Stromal cell of bone marrow (primary cell): ENCODE data around the gene PPT1.

Experiments used
- DNase-seq: peaks from one replicate; pipeline ENCODE4 v3.0.0-alpha.2; 2012; ENCODE audit warnings: low read depth

The PPT1 gene

GRCh38 chr1:40096977-40097782, at the start of gene PPT1:
PPT1 (minus strand) TSS chr1:40097252; CDS start chr1:40097238, 14 bp downstream.
- DNase-seq: no peak

DNA sequence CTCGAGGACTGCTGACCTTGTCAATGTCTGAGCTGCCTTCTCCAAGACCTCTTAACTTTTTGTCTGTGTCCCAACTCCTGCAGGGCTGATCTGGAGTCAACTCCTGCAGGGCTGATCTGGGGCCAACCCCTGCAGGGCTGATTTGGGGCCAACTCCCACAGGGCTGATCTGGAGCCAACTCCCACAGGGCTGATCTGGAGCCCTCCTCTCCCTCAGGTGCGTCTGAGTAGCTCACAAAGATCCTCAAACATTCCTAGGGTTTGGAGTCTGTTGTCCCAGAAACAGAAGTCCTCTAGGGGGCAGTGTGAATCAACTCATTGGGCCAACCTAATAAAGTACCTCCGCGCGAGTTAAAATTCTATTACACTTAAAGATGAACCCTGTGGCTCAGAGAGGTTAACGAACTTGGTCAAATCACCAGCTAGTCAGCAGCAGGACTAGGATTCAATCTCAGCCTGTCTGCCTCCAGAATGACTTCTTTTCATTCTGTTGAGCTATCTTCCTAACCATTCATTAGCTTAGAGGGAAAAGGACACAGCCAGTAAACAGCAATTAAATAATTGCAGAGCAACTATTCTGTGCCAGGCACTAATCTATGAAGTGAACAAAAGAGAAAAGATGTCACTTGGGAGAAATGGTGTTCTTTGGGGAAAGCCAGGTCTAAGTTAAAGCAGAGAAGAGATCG, 47.0 kb upstream of the PPT1 start:
- no peak for DNase-seq

DNA sequence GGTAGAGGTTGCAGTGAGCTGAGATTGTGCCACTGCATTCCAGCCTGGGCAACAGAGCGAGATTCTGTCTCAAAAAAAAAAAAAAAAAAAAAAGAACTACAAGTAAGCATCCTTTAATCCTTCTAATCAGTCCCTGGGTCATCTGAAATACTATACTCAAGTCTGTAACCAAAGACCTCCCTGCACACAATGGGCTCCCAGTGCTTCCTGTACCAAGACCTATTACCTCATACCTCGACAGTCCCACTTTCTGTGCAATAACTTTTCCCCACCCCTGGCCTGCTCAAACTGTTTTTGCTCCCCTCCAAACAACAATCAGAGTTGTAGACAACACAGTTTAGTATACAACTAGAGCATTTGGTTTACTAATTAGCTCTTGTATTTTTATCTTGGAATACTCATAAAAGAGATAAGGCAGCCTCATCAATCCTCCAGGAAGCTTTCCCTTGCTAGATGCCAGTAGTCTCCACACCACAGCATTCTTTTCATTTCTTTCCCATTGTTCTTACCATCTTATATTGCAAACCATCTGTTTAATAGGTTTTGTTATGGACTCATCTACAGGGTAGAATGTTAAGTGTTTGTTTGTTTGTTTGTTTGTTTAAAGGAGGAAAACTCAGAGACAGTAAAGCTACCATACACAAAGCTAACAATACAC, 45.0 kb upstream of the PPT1 start:
- DNase-seq: no peak

- DNase-seq: no peak
Measured at GRCh38 chr1:40140211-40140973, 43.3 kb upstream of the PPT1 start.

DNA sequence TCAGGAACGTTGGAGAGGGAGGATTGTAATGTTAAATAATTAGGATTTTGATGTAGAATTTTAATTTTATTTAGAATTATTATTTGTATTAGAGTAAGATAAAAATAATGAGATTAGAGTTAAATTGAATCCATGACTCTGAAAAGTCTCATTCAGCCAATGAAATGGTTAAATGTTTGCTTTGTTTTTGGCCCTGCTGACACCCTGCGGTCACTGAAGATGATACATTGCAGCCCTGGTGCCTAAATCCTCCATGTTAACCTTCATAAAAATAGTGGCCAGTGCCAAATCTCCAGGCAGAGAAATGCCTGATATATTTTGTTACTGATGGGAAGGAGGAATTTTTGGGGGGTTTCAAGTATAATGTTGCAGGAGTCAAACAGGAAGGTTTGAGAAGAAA, 36.8 kb upstream of the PPT1 start:
- no peak for DNase-seq

GRCh38 chr1:40133312-40133665, 36.2 kb upstream of the PPT1 start:
- DNase-seq: no peak

DNA sequence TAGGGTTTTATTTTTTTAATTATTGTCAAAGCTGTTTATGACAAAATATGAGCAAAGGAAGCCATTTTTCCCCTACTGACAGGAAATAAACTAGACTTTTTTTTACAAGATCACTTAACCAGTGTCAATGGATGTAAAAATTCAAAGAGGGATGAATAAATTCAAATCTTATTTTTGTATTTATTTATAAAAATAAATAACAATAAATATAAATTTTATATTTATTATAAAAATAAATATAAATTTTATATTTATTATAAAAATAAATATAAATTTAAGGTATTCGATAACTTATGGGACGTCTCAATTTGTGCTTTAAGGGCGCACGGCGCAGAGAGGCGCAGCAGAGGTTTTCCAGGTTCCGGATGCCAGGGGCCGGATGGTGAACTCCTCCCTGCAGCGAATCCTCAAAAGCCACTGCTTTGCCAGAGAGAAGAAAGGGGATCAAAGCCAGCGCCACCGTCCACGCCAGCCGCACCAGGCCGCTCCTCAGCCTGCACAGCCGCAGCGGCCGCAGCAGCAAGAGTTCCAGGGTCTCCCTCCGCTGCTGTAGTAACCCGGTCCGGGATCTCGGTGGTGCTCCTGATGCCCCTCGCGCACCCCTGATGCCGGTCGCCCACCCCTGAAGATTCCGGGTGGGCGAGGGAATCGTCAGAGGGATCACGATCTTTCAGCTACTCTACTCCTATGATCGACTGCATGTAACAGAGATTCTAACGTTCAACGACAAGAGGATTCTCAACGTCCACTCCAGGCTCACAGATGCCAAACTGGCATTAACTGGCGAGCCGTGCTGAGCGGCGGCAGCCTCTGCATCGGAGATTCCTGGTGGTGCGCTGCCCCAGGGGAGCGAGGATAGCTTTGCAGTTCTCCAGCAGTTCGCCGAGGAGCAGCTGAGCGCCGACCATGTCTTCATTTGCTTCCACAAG, 35.6 kb upstream of the PPT1 start:
- DNase-seq: no peak

DNA sequence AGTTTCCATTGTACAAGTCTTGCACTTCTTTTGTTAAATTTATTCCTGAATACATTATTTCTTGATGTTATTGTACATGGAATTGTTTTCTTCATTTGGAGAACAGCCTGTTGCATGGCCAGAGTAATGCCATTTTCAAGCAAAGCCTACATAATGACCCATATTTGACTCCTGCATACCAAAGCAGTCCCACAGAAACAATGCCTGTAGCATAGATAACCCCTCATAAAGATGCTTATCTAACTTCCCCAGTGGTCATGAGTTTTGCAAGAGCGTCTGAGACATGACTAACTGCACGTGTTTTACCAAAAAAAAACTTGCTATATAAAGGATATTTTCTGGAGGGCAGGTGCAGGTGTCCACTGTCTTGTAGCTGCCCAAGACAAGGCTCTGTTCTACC, 33.8 kb upstream of the PPT1 start:
- no peak for DNase-seq

DNA sequence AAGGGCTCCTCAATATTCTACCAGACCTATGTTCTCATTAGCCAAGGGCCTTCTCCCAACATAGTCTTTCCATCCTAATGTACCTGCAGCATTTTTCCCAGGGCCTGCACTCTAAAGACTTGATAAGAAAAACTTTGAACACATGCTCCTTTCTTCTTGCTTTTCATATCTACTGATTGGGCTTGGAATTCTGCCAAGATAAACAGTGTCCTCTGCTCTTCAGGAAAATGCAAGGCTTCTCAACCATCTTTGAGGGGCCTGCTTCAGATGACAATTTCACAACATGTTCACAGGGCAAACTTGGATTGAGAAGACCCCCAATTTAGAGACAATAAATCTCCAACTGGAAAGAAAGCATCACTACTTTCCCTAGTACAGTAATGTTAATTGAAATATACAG, 25.8 kb upstream of the PPT1 start:
- no peak for DNase-seq

- DNase-seq: no peak
Measured at GRCh38 chr1:40120128-40120527, 23.1 kb upstream of the PPT1 start.

GRCh38 chr1:40114400-40114799, 17.3 kb upstream of the PPT1 start:
- no peak for DNase-seq

- DNase-seq: no peak
Measured at GRCh38 chr1:40110389-40110788, 13.3 kb upstream of the PPT1 start.

DNA sequence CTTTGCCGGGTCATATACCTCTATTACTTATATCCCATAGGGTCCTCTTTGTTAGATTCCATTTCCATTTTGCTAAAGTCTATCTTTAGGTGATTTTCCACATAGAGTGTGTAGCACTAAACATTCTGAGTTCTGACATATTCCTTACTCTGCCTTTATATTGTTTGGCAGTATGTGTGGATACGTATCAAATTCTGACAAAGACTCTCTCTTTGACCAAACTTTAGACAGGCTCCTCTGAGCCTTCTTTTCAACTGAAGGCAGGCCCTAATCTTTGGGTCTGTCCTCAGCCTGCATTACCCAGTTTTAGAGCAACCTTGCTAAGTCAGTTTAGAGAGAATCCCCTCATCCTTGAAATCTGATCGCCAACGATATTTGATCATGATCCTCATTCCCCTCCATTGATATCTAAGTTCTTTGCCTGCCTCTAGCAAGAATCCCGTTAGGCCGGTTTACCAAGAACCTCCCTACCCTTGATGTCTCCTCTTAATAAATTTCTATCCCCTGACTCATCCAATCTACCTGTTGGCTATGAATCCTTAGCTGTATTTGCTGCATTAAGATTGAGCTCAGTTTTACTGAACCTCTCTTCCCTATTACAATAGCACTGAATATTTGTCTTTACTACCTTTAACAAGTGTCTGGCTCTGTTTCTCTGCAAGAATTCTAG, 10.4 kb upstream of the PPT1 start:
- DNase-seq: no peak

DNA sequence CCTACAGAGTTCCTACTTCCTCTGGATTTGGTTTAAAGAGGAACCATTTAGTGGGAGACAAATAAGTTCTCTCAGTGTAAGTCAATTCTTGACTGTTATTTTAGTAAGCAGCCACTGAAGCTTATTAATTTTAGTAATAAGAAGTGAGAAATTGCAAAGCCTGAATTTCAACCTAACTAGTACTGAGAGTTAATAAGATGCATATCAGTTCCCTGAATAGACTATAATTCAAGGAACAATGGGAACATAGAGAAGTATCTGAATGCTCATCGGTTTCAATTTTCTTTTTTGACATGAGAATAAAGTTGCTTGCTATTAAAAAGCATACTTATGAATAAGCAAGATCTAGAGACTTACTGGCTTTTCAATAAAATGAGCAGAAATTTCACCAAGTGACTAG, 8.0 kb upstream of the PPT1 start:
- no peak for DNase-seq

DNA sequence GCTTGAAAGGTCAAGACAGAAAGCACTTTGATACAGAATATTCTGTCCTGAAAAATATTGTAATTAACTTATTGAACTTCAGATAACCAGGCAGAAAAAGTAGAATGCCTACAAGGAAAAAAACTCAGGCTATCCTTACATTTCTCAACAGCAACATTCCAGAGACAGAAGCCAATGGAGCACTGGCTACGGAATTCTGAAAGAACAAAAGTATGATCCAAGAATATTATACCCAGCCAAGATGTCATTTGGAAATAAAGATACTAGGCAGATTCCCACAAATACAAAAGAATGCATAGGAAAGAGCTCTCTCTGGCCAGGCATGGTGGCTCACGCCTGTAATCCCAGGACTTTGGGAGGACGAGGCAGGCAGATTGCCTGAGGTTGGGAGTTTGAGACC, 5.8 kb upstream of the PPT1 start:
- no peak for DNase-seq

DNA sequence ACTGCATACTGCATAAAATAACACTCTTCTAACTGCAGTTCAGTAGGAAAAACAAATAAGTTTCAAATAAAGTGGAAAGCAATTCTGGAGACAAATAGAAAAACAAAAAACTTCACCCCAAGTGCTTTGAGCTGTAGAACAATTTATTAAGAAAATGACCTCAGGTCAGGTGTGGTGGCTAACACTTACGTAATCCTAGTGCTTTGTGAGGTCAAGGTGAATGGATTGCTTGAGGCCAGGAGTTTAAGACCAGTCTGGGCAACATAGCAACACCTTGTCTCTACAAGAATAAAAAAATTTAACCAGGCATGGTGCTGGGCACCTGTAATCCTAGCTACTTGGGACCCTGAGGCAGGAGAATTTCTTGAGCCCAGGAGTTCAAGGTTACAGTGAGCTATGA, 5.0 kb upstream of the PPT1 start:
- DNase-seq: no peak

DNA sequence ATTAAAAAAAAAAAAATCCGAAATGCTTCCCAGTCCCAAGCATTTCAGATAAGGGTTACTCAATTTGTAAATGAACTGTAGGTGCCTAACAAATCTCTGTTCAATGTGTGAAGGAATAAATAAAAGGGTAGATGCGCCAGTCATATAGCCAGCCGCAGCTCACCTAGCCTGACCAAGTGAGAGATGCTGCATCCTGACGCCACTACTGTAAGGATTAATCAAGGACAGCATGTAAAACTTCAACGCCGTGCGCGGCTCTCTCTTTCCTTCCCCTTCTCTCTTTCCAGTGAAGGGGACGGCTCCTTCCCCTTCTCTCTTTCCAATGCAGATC, 441 bp downstream of the PPT1 start:
- no peak for DNase-seq

- DNase-seq: no peak
Measured at GRCh38 chr1:40095806-40096205, 1.2 kb downstream of the PPT1 start.

GRCh38 chr1:40094466-40095110, 2.5 kb downstream of the PPT1 start:
- DNase-seq: no peak
